HCT116 (cell line): ENCODE measurements around the gene HDHD2. TPM values are rescaled to one million over a fixed set of nuclear protein-coding genes. Genes with fewer than 3 reads are reported as not detected.

Experiments used
- ATAC-seq: fragments of 200-7000 bp; cut with Tn5 transposase; 2 replicates; pipeline ENCODE4 v1.9.1; 2020; ENCODE audit warnings: mild to moderate bottlenecking, moderate library complexity
- BruUV-seq: library from RNA; stranded (reverse); fragments of 400-500 nt; replicated peaks from 2 replicates; lab custom pipeline; 2021; lab: Mats Ljungman, UMichigan
- CTCF ChIA-PET: fragments of 300-600 bp; sonication (Branson Sonifier 250); formaldehyde crosslinking; loops from one replicate; lab custom pipeline; 2021; ENCODE audit warnings: antibody characterized with exemption; lab: Charles Lee
- POLR2A ChIA-PET: fragments of 300-600, 350-600 bp; sonication (Branson Sonifier 250); formaldehyde crosslinking; loops from one replicate; lab custom pipeline; 2021; ENCODE audit warnings: antibody characterized with exemption; lab: Charles Lee
- RAD21 ChIA-PET, 2 experiments: fragments of 300-600 bp; sonication (Branson Sonifier 250); formaldehyde crosslinking; loops; one replicate each; lab custom pipeline; 2023; ENCODE audit warnings: low total read pairs in 2 of 2; ENCODE audit not compliant: uncharacterized antibody in 2 of 2, unreplicated experiment in 2 of 2, low non-redundant PET in 1 of 2; lab: Charles Lee
- DNase-seq: peaks from one replicate; pipeline ENCODE4 v3.0.0-alpha.2; 2010; ENCODE audit warnings: low read depth, low spot score
- H2AFZ ChIP-seq: fragments of 200-600 bp; shearing (Covaris generic), sonication (generic); 2 replicates; pipeline ENCODE4 v1.6.1; 2017; ENCODE audit warnings: low read depth, mixed run types, mixed read lengths, antibody characterized with exemption, low read length; ENCODE audit not compliant: poor library complexity, severe bottlenecking
- H3K27ac ChIP-seq: 2 replicates; pipeline ENCODE4 v1.5.1; 2012; ENCODE audit warnings: low read depth, low read length
- H3K27me3 ChIP-seq: fragments of 200-600 bp; sonication (generic); 2 replicates; pipeline ENCODE4 v1.6.1; 2016; ENCODE audit warnings: mixed run types, low read length, mixed read lengths; ENCODE audit not compliant: insufficient read depth
- H3K36me3 ChIP-seq, 2 experiments: fragments of 200-500 bp in 1 of 2; fragments of 200-600 bp in 1 of 2; sonication (Bioruptor generic) in 1 of 2; sonication (generic) in 1 of 2; 2 replicates each; pipeline versions ENCODE4 v1.5.1 to v1.6.1; 2014 to 2016; ENCODE audit warnings: low read length in 2 of 2, inconsistent platforms in 1 of 2, mixed read lengths in 1 of 2, mixed run types in 1 of 2; ENCODE audit not compliant: insufficient read depth in 2 of 2, control insufficient read depth in 1 of 2
- H3K4me1 ChIP-seq, 2 experiments: fragments of 200-600 bp in 1 of 2; sonication (generic) in 1 of 2; 2 replicates each; pipeline versions ENCODE4 v1.5.1 to v1.6.1; 2012 to 2017; ENCODE audit warnings: low read length in 2 of 2, inconsistent platforms in 1 of 2, mild to moderate bottlenecking in 1 of 2, mixed read lengths in 1 of 2, mixed run types in 1 of 2, moderate library complexity in 1 of 2; ENCODE audit not compliant: insufficient read depth in 2 of 2, control insufficient read depth in 1 of 2
- H3K4me2 ChIP-seq: fragments of 200-600 bp; sonication (generic); 2 replicates; pipeline ENCODE4 v1.6.1; 2017; ENCODE audit warnings: mixed run types, low read length, mixed read lengths
- H3K4me3 ChIP-seq, 2 experiments: fragments of 200-600 bp in 1 of 2; sonication (generic) in 1 of 2; replicated peaks in 1 of 2; 2 replicates each; pipeline ENCODE4 v1.5.1; 2011 to 2016; ENCODE audit warnings: low read length in 2 of 2, control low read depth in 1 of 2, low read depth in 1 of 2, mild to moderate bottlenecking in 1 of 2, mixed read lengths in 1 of 2, mixed run types in 1 of 2
- H3K79me2 ChIP-seq: fragments of 200-600 bp; sonication (generic); 2 replicates; pipeline ENCODE4 v1.6.1; 2017; ENCODE audit warnings: mild to moderate bottlenecking, mixed run types, low read length, moderate library complexity, mixed read lengths; ENCODE audit not compliant: insufficient read depth
- H3K9ac ChIP-seq: fragments of 200-600 bp; sonication (generic); 2 replicates; pipeline ENCODE4 v1.6.1; 2016; ENCODE audit warnings: low read length, mixed read lengths
- H3K9me2 ChIP-seq: fragments of 200-600 bp; sonication (generic), shearing (Covaris generic); 2 replicates; pipeline ENCODE4 v1.6.1; 2017; ENCODE audit warnings: mixed run types, mild to moderate bottlenecking, moderate library complexity; ENCODE audit not compliant: insufficient read depth
- H3K9me3 ChIP-seq, 2 experiments: fragments of 200-500 bp in 1 of 2; fragments of 200-600 bp in 1 of 2; sonication (Bioruptor generic) in 1 of 2; sonication (generic) in 1 of 2; 2 replicates each; pipeline ENCODE4 v1.6.1; 2014 to 2017; ENCODE audit warnings: low read length in 2 of 2, mixed read lengths in 2 of 2, inconsistent platforms in 1 of 2, low read depth in 1 of 2, mild to moderate bottlenecking in 1 of 2, mixed run types in 1 of 2, moderate library complexity in 1 of 2; ENCODE audit not compliant: control insufficient read depth in 1 of 2, insufficient read depth in 1 of 2
- H4K20me1 ChIP-seq: fragments of 200-600 bp; sonication (generic), shearing (Covaris generic); 2 replicates; pipeline ENCODE4 v1.6.1; 2017; ENCODE audit warnings: mixed run types, mild to moderate bottlenecking, moderate library complexity; ENCODE audit not compliant: insufficient read depth
- CEBPB ChIP-seq: IDR thresholded peaks from 2 replicates; pipeline ENCODE4 v1.6.1; 2012; ENCODE audit warnings: low read depth
- ELF1 ChIP-seq: IDR thresholded peaks from 2 replicates; pipeline ENCODE4 v1.6.1; 2012; ENCODE audit warnings: low read depth, borderline replicate concordance
- FOSL1 ChIP-seq: IDR thresholded peaks from 2 replicates; pipeline ENCODE4 v1.6.1; 2012; ENCODE audit warnings: low read depth
- JUND ChIP-seq: IDR thresholded peaks from 2 replicates; pipeline ENCODE4 v1.6.1; 2012
- POLR2A ChIP-seq: IDR thresholded peaks from 2 replicates; pipeline ENCODE4 v1.7.0; 2011; ENCODE audit warnings: borderline replicate concordance; ENCODE audit not compliant: insufficient read depth, insufficient read length; ENCODE audit errors: extremely low read depth
- SIN3A ChIP-seq: IDR thresholded peaks from 2 replicates; pipeline ENCODE4 v1.6.1; 2012; ENCODE audit warnings: low read depth
- SRF ChIP-seq: IDR thresholded peaks from 2 replicates; pipeline ENCODE4 v1.6.1; 2012; ENCODE audit warnings: low read depth
- TCF7L2 ChIP-seq: IDR thresholded peaks from 2 replicates; pipeline ENCODE4 v1.7.0; 2011; ENCODE audit warnings: borderline replicate concordance, inconsistent platforms; ENCODE audit not compliant: insufficient read depth, insufficient read length; ENCODE audit errors: extremely low read depth
- YY1 ChIP-seq: IDR thresholded peaks from 2 replicates; pipeline ENCODE4 v1.6.1; 2011; ENCODE audit warnings: low read length, low read depth, moderate library complexity, mild to moderate bottlenecking; ENCODE audit not compliant: insufficient replicate concordance; ENCODE audit errors: extremely low read depth
- ZFX ChIP-seq: fragments of 450-650 bp; IDR thresholded peaks from 2 replicates; pipeline ENCODE4 v1.6.1; 2017
- ZNF274 ChIP-seq: fragments of 200-500 bp; sonication (Bioruptor generic); IDR thresholded peaks from 2 replicates; pipeline ENCODE4 v1.6.1; 2014; ENCODE audit warnings: mild to moderate bottlenecking, low read depth, low read length, inconsistent platforms
- intact Hi-C: fragments of 100-400 bp; cut with micrococcal nuclease; formaldehyde crosslinking; loops from 2 replicates; pipeline ENCODE4 v1.10.0; 2022
- total RNA-seq: library from RNA; stranded (reverse); gene quantifications from one replicate; pipeline ENCODE4 v1.2.1, GENCODE V29; 2021; ENCODE audit not compliant: unreplicated experiment
- TF ChIP-seq, protein P1 (sequence below): IDR thresholded peaks from 2 replicates; pipeline ENCODE4 v1.6.1; 2012
- TF ChIP-seq, protein P2 (sequence below): IDR thresholded peaks from 2 replicates; pipeline ENCODE4 v1.6.1; 2012; ENCODE audit warnings: low read depth

The HDHD2 gene
- total RNA-seq, 1 experiment from 2014 or later, result 29.1 TPM

DNA sequence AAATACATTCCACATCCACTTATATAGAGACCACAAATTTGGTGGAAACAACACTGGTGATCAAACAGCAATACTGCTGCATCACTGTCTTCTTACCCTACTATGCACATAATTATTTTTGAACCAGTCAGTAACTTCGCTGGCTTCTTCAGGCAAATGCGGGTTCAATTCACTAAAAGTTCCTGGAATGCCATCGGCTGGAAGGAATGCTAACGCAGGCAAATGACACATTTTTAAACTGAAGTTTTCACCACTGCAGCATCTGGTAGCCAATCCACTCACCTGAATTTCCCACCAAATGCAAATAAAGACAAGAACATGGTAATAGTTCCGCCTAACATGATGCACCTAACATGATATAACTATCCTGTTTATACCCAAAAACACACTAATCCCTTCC is 10.0 kb upstream of the HDHD2 start:
- DNase-seq (no peak), ATAC-seq (no peak)
- Histone ChIP-seq H3K27ac (no peak overlapping the region), H4K20me1 (no peaks in the 10 kb centered on the region; the same call in 1 of the 2 replicates), H3K79me2 (peaks cover 85% of the 10 kb centered on the region), H3K9me3 (no peaks in the 10 kb centered on the region), H3K4me1 (peaks cover 15 to 19% of the 10 kb centered on the region in 2 experiments), H3K9me2 (no peaks in the 10 kb centered on the region), H3K9ac (no peak overlapping the region), H2AFZ (no peak overlapping the region), H3K4me2 (no peak overlapping the region), H3K36me3 (peaks cover 0 to 2% of the 10 kb centered on the region in 2 experiments; a peak in 1 of 4 replicates), H3K27me3 (no peaks in the 10 kb centered on the region), H3K4me3 (no peak overlapping the region)
- BruUV-seq, result no TSS peak
- CTCF ChIA-PET, result no interaction called here
- intact Hi-C loops, result no loop called here
- RAD21 ChIA-PET, result no interaction called here
- TF ChIP-seq TCF7L2 (no peak), POLR2A (no peak), ZNF274 (no peak), YY1 (no peak), FOSL1 (no peak), ZFX (no peak), JUND (no peak), SRF (no peak), CEBPB (no peak), ELF1 (no peak), SIN3A (no peak)
- TF ChIP-seq, protein P1, sequence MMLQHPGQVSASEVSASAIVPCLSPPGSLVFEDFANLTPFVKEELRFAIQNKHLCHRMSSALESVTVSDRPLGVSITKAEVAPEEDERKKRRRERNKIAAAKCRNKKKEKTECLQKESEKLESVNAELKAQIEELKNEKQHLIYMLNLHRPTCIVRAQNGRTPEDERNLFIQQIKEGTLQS, result no peak
- TF ChIP-seq, protein P2, sequence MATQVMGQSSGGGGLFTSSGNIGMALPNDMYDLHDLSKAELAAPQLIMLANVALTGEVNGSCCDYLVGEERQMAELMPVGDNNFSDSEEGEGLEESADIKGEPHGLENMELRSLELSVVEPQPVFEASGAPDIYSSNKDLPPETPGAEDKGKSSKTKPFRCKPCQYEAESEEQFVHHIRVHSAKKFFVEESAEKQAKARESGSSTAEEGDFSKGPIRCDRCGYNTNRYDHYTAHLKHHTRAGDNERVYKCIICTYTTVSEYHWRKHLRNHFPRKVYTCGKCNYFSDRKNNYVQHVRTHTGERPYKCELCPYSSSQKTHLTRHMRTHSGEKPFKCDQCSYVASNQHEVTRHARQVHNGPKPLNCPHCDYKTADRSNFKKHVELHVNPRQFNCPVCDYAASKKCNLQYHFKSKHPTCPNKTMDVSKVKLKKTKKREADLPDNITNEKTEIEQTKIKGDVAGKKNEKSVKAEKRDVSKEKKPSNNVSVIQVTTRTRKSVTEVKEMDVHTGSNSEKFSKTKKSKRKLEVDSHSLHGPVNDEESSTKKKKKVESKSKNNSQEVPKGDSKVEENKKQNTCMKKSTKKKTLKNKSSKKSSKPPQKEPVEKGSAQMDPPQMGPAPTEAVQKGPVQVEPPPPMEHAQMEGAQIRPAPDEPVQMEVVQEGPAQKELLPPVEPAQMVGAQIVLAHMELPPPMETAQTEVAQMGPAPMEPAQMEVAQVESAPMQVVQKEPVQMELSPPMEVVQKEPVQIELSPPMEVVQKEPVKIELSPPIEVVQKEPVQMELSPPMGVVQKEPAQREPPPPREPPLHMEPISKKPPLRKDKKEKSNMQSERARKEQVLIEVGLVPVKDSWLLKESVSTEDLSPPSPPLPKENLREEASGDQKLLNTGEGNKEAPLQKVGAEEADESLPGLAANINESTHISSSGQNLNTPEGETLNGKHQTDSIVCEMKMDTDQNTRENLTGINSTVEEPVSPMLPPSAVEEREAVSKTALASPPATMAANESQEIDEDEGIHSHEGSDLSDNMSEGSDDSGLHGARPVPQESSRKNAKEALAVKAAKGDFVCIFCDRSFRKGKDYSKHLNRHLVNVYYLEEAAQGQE, result no peak
- TF ChIP-seq, all 23 proteins: peak for 0
- POLR2A ChIA-PET, result no interaction called here
